NCI-H524 (cell line): ENCODE data around the gene LYPD6B.
A peak's percentile ranks its signal among the peaks of the same experiment; 100 is the strongest.

Experiments
- DNase-seq, 2 experiments: peaks; one replicate each; lab custom pipeline; 2025; lab: John Stamatoyannopoulos, UW

LYPD6B gene, protein sequence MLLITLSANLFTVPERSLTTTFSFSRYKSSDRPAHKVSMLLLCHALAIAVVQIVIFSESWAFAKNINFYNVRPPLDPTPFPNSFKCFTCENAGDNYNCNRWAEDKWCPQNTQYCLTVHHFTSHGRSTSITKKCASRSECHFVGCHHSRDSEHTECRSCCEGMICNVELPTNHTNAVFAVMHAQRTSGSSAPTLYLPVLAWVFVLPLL

DNA sequence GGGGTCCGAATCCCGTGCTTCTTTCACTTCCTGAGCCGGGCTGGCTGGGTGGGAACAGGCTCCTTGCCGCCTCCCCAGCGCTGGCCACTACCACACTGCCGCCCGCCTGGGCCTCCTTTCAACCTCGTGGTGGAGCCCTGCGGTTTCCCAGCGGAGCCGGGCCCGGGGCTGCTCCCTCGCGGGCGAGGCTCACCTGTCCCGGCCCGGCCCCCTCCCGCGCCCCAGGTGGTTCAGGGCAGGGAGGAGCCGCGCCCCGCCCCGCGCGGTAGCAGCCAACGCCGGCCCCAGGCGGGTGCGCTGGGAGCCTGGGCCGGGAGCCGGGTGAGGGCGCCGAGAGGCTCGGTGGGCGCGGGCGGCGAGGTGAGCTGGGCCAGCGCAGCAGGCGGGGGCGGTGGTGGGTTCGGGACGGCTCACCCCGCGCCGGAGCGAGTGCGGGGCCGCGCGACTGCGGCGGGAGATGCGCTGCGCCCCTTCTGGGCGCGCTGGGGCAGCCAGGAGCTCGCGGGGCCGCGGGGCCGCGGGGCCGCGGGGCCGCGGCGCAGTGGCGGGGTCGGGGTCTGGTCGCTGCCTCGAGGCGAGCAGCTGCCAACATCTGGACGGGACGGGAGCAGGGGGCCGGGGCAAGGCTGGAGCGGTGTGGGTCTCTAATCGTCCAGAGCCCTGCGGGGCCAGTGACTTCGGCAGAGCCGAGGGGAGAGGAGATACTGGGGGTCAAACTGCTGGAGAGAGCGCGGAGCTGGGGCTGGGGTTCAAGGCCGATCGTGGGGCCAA is at the start of gene LYPD6B:
LYPD6B (plus strand) TSS at position 258 of the 771 bp plus-strand sequence. CDS start 92,250 bp downstream, outside the sequence.
- DNase-seq: peak; percentile 5 to 46

DNA sequence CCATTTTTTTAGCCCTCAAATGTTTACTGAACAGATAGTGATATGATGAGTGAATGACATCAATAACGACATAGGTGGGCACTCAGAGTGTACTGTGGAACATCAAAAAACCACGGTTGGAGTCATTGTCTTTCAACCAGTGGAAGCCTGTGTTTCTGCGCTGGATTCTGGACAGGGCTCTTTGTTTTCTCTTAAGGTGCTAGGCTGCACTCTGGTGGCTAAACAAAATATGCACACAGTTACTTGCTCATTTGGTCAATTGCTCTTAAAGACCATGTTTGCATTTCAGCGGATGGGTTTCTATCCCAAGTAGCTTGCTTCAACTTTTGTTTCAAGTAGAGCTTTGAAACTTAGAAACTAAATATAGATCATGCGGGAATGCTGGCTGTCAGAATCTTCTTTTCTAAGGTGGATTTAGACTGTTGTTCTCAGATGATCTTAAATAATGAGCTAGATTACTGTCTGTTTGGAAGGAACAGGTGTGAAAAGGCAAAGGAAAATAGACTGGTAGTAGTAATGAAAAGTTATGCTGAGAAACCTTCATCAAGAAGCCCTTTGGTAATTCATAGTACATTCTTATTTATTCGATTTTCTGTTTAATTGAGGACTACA is 48.5 kb upstream of the LYPD6B start:
- peak; percentile 33 to 74 for DNase-seq

DNA sequence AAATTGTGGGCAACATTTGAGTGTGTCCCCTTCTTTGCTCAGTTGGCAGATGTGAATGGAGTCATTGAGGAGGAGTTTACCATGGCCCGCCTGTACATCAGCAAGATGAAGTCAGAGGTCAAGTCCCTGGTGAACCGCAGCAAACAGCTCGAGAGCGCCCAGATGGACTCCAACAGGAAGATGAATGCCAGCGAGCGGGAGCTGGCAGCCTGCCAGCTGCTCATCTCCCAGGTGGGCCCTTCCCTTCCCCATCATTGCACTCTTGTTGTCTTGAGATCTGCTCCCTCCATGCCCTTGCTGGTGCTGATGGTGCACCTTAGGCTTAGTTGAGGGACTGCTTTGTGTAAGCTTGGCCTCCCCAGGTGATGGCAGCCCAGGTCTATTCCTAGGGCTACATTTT is 47.5 kb upstream of the LYPD6B start:
- DNase-seq: peak; percentile 4 to 32

DNA sequence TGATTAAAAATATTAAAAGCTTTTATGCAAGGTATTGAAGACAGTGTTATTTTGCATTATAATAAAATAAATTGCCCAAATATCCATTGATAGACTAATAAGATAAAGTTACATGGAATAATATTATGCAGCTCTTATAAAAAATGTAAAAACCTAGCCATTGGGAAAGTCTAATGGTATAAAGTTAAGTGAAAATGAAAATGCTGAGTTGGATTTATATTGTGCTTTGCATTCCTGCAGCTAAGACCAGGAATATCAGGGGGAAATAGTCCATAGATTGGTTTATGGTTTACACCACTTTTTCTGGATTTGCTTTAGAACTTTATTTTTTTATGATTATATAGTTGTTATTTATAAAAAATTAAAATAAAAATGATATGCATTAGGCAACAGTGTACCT is 46.1 kb upstream of the LYPD6B start:
- DNase-seq: no peak

DNA sequence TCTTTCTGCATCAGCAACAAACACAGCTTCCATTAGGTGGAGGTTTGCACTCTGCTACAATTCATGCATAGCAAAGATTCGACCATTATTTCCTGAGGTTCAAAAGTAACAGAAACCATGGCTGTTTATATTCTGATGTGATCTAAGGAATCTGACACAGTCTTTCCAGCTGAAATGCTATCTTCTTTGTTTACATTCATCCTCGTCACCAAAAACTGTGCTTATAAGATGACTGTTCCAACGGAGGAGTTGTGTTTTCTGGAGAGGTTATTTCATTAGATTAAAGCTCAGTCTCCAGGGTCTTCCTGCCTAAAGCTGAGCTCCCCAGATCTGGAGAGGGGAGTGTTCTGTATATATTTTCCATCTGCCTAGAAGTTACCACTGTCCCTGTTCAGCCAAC is 45.1 kb upstream of the LYPD6B start:
- no peak for DNase-seq

DNA sequence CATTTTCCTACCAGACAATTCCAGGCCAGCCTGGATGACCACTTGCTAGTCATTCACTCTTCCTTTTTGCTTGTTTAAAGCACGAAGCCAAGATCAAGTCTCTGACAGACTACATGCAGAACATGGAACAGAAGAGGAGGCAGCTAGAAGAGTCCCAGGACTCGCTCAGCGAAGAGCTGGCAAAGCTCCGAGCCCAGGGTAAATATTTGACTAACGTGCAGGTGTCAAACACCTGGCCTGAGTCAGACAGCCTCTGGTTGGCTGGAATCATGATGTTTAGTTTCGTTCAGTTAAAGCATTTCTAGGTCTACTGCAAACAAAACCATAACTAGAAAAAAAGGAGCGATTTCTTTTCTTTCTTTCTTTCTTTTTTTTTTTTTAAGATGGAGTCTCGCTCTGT is 44.2 kb upstream of the LYPD6B start:
- no peak for DNase-seq

DNA sequence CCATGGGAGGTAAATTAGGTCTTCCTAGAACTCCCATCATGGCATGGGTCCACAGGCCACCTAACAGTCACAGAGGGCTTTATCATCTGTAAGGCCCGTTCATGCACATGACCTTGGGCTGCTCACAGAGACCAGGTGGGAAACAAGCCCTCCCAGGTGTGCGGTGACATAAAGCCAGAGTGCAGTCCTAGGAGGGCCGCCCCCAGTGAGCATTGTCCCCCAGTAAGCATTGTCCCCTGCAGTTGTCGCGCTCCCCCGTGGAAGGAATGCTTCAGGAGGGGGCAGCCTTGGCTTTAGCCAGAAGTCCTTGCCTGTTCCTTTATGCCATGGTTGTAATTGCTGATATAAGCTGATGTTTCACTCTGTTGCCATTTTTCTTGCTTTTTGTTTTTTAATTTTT is 41.7 kb upstream of the LYPD6B start:
- DNase-seq: no peak

DNA sequence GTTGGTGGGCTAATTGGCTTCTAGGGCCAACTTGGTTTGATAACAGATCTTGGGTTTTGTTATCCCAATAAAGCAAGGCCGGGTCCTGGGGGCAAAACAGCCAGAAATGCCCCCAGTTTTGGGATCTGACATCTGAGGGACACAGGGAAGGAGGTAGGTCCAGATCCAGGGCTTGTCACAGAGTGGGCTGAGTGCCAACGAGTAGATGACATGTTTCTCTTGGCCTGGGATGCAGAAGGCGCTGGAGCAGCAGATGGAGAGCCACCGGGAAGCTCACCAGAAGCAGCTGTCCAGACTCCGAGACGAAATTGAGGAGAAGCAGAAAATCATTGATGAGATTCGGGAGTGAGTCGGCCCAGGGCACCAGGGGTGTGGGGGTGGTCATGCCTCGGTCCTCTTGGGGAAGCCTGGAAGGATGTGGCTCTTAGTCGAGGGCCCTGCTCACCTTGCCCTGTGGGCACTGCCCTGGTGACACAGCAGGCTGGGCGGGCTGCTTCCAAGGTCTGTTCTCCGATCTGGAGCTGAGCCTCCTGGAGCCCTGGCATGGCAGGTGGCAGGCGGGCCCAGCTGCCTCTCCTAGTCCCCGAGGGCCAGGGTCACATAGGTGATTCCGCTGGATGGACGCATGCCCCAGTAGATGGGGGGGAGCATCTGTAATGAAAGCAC is 40.2 kb upstream of the LYPD6B start:
- no peak for DNase-seq

DNA sequence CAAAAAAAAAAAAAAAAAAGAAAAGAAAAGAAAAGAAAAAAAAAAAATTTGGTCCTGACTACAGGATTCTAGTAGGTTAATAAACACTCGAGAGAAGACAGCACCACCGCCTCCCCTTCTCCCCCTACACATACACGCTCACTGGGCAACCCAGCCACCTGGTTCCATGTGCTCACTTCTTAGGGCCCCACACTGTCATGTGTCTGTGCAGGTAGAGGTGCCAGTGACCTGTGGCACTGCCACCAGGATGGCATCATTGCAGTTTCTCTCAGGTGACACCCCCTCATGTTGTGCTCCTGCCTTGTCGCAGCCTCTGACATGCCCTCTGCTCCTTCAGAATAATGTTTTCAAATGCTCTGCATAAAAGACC is 39.7 kb upstream of the LYPD6B start:
- no peak for DNase-seq

DNA sequence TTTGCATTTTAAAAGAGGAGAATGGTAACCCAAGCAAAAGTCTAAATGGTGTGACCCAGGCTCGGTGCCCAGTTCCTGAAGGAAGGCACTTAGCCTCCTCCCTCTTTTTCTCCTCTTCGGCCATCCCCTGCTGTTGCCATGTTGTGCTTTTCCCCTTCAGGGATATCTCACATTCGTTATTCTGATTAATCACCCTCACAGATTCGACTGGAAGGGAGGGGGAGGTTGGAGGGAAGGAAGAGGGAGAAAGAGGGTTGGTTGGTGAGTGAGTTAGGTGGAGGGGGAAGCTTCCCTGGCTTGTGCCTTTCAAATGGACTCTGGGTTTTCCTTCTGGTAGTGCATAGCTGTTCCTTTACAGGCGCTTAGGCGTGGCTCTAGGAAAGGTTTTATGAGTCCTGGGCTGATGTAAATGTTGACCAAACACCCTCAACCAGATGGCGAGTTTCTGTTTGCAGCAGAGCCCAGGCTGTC is 39.0 kb upstream of the LYPD6B start:
- no peak for DNase-seq

DNA sequence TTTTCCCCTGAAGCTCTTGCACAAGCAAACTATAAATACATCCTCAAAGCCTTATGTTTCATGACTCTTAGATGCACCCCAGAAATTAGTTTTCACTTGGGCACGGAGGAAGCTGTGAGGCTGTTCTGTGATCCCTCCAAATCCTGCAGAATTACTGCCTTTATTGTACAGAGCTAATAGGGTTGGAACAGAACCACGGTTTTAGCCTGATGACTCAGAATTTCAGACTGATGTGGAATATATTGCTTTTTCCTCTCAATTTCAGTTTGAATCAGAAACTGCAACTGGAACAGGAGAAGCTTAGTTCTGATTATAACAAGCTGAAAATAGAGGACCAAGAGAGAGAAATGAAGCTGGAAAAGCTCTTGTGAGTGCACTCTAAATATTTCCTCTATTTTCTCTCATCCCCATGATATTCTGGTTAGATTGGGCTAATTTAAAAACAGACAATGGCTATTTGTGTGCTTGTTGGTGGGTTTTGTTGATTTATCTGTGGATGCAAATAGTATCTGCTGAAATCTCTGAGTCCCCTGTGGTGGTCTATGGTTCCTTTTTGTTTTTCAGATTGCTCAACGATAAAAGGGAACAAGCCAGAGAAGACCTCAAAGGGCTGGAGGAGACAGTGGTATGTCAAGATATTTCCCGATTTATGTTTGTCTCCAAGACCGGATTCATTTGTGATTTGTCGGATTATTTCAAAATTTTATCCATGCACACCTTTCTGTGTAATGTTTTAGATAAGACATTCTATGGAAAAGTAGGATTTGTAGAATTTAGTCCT is 38.2 kb upstream of the LYPD6B start:
- no peak for DNase-seq

DNA sequence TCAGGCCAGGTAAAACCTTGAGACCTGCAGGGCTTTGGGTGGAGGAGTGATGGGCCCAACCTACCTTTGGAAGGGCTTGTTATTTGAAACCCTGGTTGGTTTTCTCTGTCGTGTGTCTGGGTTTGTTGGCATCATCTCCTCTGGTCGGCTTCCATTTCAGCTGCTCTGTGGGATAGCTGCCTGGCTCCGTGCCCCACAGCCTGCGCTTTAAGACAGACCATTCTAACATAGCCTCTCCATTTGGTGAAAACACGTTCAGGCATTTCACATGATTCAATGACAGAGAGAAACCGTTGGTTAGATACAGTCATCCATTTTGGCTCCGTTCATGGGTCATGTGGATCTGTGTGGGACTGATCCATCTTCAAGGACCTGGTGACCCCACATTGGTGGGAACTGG is 37.0 kb upstream of the LYPD6B start:
- DNase-seq: no peak

DNA sequence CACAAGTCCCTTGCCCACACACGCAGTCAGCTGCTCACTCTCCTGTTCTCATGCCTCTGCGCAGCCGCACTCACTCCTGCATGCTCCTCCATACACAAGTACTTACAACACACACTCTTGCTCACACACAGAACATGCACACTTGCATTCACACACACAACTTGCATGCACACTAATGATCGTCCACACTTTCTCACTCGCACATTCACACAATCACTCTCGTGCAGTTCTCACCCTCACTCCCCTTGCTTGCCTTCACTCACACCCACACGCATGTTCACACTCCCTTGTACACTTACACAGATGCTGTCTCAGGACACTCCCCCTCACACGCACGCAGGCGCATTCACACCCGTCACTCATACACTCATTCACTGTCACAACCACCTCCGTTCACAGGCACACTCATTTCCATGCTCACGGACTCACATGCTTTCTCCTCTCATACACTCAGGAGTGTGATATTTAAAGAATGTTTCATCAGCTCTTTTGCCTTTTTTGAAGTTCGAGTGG is 36.1 kb upstream of the LYPD6B start:
- DNase-seq: no peak

DNA sequence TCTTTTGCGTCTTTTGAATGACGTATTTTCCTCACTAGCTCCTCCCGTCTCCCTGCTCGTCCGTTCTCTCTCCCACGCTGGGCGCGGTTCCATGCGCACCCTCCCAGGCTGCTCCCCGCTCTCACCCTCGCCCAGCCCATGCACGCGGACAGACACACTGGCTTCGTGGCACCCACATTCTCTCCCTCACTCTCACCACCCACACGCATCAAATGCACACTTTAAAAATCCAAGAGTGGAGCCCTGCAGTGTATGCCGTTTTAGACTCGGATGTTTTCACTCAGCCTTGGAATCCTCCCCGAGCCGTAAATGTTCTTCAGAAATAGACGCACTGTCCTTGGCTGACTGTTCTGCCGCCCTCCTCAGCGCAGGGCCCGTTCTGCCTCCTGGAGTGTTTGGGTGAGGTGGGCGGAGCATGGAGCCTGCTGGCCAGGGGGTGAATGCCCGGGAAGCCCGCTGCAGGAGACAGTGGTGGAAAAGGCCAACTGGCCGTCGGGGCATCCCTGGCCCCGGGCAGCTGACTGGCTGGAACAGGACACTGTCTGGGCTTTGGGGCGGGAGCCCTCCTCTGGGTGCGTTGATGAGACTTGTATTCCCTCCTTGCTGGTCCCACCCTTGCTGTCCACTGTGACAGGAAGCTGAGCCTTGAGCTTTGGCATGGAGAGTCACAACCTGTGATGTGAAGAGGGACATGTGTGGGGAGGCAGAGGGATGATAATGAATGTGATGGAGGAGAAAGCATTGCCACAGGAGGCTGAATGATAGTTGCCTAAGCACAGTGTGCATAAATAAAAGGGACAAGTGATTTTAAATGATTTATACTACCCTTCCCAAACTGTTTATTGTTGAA is 35.4 kb upstream of the LYPD6B start:
- no peak for DNase-seq

DNA sequence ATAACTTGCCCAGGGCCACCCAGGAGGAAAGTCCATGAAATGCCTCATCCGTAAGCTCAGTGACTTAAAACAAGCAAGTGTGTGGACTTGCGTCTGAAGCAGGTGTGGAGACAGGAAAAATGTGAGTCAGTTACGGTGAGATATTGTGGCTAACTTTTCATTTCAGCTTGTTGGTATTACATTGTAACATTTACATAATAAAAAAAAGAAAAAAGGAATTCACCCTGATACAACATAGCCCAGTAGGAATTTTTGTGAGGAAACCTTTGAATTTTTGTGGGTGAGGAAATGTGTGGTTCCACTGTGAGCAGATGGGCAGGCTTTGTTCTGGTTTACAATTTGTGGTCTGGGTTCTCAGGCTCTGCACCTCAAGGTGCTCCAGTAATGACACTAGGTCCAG is 33.7 kb upstream of the LYPD6B start:
- no peak for DNase-seq

DNA sequence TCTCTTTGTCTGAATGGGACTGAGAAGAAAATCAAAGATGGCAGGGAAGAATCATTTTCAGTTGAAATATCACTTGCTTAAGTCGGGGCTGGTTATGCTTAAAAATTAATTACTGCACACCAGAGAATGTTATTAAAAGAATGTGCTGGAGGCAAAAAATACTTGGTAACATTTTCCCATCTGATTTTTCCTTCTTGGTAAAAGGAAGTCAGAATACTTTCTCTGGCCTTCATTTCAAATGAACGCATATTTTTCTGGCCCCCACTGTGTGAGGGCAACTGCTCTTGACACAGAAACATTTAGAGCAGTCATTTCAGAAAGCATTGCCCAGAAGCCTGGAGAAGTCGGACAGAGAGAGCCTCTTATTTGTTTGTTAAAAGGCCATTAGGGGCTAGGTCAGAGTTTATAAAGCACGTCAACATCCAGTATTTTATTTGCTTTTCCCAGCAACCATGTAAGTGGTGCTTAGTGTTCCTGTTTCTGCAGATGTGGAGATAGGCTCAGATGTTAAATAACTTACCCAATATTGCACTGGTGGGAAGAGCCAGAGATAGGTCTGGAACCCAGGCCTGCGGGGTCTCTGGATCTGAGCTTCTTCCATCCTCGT is 32.9 kb upstream of the LYPD6B start:
- DNase-seq: no peak

DNA sequence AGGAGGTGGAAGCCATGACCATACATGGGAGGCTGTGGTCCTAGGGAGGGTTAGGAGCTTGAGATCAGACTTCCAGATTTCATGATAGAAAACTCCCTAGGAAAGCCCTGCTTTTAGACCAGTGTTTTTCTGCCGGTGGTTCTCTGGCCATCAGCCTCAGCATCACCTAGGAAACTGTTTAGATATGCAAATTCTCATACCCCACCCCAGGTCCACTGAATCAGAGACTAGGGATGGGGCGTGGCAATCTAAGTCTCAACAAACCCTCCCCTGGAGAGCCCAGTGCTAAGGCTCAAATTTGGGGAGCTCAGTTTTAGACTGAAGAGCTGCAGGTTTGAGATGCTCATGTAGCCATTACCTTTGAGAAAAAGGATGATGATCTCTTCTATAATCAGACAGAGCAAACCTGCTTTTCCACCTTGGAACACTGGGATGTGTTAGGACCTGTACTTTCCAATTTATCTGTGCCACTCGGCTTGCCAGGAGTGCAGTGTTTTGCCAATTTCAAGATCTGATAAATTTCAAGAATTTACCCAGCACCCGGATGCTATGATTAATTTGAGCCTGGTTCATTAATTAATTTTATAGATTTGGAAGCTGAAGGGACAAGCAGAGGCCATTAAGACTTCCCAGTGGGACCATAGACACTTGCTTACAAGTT is 31.5 kb upstream of the LYPD6B start:
- no peak for DNase-seq

DNA sequence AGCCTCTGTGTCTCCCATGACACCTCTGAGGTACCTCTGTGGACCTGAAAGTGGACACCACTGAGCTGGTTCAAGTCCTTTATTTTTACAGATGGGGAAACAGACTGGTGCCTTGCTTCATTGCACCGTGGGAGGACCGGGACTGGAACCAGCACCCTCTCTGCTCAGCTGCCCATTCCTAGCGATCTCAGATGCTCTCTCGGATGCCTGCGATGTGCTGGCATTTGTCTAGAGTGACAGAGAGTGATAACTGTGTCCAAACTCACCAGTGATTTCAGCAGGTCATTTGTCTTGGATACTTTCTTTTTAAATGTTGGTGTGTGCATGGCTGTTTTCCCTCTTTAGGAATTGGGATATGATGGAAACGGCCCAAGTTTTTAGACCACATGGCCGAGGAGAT is 30.1 kb upstream of the LYPD6B start:
- DNase-seq: no peak

DNA sequence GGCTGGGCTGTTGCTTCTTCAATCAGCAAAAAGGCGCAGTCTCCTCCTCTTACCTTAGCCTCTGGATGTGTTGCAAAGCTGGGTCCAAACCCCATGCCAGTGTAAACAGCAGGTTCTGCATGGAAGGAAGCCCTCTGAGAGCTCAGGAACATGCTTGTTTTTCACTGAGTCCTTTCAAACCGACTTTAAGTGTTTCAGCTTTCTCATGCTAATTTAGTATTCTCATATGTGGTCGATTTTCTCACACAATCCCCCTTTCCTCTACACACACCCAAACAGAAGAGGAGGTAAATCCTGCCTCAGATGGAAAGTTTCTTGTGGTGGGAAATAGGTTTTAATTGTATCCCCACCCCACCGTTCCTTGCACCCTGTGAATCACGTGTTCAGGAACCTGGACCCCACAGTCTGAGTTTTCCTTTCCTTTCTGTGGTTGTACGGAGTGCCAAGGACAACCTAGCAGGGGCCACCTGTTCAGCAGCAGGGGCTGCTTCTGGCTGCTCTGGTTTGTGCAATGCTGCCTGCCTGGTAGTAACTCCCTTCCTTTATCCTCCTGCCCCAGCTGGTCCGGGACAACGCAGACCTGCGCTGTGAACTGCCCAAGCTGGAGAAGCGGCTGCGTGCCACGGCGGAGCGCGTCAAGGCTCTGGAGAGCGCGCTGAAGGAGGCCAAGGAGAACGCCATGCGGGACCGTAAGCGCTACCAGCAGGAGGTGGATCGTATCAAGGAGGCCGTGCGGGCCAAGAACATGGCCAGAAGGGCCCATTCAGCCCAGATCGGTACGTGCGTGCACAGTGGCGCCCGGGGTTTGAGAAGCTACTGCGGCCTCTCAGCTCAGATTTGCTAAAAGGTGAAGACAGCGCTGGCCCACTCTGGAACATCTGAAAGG is 28.7 kb upstream of the LYPD6B start:
- no peak for DNase-seq
